Stimulated activated CD4-positive, alpha-beta T cell treated with anti-CD3 and anti-CD28 coated beads, TNF-alpha, amount 100 ng/mL, for 4 hours (primary cell): ENCODE results near the gene CD7.
A peak's percentile ranks its signal among the peaks of the same experiment; 100 is the strongest.

Experiments
- DNase-seq, 3 experiments: peaks; one replicate each; pipeline ENCODE4 v3.0.0-alpha.2; 2020; ENCODE audit warnings: low read depth in 3 of 3

The CD7 gene

DNA sequence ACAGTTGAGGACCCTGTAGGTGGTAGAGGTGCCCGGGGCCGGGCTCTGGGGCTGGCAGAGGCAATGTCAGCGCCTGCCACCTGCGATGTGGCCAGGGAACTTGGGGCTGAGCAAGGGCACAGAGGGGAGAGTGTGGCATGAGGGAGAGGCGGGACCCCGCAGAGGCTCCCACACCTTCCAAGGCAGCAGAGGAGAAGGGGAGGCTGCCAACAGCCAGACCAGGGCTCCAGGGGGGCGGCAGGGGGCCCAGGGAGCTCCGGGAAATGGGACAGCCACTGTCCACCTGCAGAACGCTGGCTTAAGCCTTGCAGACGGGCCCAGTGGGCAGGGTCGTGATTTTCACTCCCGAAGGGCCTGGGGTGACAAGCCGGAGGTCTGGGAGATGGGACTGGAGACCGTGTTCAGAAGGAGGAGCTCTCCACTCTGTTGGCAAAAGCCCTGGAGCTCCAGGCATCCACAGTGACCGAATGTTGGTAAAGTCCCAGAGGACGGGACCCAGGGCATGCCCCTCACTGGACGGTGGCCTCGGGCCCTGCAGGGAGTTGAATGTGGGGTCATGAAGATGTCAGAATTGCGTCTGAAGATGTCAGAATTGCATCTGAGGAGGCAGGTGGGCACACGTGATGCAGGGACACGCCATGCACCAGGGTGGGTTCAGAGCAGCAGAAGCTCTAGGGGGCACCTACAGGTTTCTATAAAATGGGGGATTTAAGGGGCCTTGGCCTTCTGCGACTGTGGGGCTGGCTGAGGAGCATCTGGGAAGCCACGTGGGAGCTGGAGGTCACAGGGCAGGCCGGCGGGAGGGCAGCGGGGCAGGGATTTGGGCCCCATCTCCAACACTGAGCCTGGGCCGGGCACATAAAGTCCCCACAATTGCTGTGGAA lies 18.6 kb downstream of the CD7 start:
- no peak for DNase-seq

DNA sequence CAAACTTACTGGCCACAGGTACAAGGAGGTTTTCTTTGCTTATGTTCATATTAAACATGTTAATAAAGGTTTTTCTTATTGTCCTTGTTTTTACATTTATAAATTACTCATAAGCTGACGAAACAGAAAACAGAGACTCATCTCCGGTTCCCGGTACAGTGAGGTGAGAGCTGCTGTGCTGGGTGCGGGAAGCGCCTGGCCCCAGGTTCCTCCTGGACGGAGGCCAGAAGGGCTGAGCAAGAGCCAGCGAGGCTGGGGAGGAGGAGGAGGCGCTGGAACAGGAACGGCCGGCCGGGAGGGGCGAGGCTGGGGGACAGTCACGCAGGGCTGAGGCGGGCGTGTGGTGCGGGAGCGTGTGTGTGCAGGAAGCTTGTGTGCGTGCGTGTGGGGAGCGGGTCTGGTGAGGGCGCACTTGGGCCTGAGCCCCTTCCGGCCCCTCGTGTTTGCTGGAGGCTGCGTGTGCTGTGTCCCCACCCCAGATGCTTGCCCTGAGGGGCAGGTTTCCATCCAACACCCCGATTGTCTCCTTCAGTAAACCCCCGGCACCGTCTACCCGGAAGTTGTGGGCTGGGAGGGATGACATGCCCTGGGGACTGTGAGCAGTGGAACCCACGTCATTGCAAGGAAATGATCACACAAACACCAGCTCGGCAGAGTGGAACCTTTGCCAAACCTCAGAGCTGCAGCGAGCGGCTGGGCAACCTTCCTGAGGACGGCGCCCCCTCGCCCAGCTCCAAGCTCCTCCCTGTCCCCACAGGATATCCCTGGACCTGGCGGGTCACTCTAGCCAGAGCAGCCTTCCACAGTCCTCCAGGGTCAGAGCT lies 19.5 kb downstream of the CD7 start:
- DNase-seq = peak; percentile 75 to 94 (median 84)

DNA sequence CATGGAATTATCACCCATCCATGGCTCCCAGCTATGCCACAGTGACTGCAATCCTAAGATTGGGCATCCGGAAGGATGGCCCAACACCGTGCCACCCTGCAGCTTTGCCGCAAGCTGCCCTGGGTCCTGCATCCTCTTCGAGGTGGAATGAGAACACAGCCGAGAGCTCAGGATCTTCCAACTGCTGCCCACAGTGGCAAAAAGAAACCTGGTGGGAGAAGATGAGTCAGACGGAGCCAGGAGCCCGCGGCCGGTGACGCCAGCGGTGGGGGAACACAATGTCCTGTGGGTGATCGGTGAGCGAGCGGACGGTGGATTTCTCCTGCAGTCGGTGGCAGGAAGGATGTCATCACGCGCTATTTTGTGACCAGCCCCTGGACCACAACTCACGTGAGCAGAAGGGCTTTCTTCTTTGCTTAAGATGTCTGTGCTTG lies 20.1 kb downstream of the CD7 start:
- peak in 2 of 3 experiments; percentile 56 to 69 for DNase-seq

DNA sequence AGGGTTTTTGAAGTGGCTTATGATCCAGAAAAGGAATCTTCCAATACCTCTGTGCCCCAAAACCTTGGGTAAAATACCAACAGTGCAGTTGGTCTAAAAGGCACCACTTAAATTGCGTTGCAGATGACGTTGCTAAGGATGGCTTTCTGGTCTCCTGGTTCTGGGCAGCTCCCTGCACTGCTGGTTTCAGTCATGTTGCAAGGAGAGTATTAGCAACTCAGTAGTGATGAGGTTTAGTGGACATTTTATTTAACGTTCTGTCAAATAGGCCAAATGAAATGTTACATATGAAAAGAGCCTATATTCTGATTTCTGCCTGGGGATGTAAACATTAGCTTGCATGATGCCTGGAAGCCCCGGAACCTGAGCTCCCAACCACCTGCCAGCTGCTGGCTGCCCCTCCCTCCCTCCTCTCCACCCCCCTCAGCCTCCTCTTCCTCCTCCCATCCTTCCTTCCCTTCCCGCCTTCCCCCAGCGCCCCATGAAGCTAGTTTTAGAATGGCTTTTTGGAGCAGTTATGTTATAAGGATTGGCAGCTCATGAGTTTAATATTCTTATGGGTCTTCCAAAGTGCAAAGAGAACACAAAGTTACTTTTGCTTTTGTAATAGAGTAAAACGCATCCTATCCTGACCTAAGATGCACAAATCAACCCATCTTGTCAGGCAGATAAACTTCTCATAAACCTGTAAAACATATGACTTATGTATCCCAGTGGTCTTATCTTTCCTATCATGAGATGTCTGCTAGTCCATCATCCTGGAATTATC lies 20.7 kb downstream of the CD7 start:
- DNase-seq = no peak

DNA sequence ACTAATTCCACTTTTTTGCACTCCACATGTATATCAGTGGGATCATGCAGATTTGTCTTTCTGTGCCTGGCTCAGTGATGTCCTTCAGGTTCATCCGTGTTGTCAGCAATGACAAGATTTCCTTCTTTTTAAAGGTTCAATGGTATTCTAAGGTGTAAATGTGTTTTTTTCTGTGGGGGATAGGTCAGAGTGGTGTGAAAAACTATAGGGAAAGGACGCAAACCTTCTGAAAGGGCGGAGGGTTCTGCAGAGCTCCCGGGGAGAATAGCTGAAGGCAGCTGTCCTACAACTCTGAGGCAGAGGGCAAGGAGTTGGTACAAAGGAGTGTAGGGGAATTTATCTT lies 22.0 kb downstream of the CD7 start:
- DNase-seq = no peak

DNA sequence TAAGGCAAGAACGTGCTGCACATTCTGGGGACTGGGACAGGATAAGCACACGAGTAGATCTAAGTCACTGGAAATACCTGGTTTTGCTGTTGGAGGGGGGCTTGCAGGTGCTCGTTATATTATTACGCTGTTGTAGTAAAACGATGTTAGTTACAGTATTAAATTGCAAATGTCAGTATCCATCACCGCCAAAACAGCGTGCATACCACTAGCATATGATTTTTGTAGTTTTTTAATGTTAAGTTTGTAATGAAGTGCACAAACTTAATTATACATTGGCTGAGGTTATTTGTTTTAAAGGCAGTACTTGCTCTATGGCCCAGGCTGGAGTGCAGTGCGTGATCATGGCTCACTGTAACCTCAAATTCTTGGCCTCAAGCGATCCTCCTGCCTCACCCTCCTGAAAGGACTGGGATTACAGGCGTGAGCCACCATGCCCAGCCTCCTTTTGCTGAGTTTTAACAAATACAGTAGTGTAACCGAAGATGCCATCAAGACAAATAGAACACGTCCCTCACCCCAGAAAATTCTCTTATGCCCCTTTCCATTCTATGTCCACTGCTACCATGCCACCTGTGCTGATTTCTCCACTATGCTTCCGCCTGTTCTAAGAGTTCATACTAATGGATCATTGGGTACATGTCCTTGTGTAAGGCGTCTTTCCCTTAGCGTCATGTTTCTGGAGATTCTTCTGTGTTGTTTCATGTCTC lies 23.2 kb downstream of the CD7 start:
- DNase-seq = no peak

DNA sequence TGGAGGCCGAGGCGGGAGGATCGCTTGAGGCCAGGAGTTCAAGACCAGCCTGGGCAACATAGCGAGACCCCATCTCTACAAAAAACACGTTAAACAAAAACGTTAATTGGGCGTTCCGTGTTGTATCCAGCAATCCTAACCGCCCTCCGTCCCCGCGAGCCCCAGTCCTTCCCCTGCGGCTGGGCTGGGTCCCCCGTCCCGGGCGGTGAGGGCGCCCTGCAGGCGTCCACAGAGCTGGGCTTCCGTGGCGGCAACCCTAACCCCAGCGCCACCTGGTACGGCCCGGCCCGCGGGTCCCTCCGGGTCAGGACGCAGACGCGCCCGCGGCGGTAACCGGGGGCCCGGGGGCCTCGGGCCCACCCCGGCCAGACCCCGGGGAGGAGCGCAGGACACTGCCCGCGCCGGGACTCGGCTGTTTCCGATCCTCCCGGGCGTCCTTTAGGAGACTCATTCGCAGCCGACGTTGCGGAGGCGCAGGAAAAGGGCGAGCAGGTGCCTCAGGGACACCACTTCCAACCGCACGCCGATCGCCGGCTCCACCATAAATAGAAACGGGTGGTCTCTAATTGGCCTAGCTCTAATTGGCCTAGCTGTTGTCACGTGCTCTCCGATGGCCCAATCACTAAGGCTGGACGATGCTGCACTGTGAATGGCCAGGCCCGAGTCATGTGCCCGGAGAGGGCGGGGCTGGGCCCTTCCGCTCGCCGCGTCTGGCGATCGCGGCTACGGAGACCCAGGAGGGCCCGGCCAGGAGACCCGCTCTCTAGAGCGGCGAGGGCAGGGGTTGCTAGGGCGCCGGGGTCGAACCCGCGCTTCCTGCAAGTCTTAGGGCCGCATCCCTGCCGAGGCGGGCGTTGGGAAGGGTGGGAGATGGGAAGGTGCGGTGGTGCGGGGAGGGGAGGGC lies 24.9 kb downstream of the CD7 start:
- DNase-seq = peak; percentile 78 to 88 (median 84)

DNA sequence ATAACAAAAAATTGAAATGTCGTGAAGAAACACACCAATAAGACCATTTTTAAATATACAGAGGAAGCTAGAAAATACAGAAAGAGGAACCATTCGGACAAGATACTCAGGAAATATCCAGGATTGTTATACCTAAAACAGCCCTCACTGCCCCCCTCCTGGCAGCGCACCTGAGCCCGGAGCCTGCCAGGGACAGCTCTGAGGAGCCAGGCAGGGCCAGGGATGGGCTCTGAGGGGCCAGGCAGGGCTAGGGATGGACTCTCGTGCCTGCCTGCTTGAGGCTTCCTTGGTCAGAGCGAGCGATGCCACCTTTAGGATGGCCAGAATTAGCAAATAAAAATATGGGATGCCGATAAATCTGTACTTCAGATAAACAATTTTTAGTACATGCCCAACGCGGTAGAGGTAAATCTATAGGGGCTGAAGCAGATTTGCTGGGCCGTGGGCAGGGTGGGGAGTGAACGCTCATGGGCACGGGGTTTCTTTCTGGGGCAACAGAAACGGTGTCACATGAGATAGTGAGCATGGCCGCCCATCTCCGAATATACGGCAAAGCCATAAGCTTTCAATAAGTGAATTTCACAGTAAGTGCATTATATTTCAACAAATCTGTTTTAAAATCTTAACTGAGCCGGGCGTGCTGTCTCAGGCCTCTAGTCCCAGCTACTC lies 25.7 kb downstream of the CD7 start:
- DNase-seq = no peak

DNA sequence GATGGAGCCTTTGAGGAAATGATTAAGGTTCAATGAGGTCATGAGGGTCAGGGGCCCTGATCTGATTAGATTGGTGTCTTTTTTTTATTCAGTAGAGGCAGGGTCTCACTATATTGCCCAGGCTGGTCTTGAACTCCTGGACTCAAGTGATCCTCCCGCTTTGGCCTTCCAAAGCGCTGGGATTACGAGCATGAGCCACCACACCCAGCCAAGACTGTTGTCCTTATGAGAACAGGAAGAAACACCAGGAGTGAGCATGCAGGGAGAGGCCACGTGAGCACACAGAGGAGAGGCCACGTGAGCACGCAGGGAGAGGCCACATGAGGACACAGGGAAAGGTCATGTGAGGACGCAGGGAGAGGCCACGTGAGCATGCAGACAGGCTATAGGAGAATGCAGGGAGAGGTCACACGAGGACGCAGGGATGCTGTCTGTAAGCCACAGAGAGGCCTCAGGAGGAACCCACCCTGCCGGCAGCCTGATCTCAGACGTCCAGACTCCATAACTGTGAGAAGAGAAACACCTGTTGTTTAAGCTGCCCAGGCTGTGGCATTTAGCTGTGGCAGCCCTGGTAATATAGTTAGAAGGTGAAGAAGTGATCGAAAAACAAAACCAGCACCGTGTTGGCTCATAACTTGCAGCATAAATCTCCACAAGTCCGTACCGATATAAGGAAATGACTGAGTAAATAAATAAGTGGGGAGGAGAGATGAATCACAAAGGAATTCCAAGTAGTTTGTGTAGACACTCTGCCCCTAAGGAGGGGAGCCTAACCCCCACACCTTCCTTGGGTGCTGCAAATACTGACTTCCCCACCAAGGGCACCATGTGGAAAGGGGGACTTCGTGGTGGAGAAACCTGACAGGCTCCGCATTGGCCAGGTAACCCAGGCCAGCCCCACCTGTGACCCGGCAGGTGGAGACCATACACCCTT lies 29.3 kb downstream of the CD7 start:
- DNase-seq = no peak

DNA sequence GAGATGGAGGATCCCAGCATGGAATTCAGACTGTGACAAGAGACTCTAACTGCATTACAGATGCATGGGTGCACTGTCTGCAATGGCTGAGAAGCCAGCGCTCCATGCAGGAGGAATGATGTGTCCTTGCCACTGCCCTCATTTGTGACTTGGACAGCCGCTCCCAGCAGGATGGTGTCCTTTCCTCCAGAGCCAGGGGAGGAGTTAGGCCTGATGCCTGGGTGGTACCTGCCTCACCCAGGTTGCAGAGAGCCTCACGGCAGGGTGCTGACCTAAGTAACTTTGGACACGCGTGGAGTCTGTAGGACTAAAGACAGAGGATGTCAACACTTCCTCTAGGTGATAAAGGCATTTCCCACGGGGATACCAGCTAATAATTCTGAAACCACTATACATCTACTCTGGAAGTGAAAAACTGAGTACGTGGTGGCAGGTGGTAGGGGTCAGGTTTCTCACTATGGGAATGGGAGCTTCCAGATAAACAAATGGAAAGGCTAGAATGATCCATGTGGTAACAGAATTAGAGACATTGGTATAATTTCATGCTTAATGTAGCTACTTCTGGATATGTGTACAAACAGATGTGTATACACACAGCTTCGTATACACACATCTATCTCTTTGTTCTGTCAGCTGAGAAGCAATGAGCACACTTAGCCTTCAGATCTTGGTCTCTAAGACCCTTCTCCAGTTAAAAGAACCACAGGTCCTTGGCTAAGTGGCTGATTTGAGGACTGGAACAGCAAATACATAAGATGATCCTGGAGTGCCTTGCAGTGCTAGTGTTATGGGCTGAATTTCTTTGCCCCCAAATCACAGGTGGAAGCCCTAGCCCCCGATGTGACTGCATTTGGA lies 30.2 kb downstream of the CD7 start:
- no peak for DNase-seq

DNA sequence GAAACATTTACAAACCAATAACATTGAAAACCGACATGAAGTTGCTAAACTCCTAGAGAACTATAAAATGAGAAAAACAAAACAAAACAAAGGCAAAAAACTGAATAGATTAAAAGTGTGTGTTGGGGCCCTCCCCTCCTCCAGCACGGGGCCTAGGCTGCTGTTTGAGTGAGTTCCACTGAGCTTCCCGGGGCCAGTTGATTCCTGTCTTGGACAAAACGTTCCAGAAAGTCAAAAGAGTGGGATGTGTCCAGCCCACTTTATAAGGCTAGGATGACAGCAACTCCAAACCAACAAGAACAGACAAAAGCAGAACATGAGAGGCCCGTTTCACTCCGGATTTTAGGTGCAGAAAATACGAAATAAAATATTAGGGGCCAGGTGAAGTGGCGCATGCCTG lies 32.3 kb downstream of the CD7 start:
- no peak for DNase-seq

DNA sequence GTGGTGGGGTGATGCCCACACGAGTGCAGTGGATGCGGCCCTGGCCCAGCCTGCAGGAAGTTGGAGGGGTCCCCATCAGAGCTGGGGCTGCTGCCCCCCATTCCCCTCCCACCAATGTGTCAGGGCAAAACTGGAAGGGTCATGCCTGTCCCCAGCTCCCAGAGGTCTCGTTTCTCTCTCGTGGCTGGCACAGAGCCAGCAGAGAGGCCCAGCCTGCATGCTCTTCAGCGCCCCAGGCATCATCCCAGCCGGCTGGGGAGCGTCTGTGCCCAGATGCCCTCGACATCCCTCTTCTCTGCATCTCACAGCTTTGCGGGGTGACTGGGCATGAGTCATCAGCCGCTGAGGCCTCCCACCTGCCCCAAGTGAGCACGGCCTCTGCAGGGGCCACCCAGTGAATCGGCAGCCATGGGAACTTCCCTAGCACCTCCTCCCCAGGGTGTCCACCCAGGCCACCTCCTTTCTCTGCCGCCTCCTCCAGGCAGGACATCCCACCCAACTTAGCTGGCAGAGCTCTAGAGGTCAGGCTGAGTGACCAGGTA lies 34.1 kb downstream of the CD7 start:
- no peak for DNase-seq

DNA sequence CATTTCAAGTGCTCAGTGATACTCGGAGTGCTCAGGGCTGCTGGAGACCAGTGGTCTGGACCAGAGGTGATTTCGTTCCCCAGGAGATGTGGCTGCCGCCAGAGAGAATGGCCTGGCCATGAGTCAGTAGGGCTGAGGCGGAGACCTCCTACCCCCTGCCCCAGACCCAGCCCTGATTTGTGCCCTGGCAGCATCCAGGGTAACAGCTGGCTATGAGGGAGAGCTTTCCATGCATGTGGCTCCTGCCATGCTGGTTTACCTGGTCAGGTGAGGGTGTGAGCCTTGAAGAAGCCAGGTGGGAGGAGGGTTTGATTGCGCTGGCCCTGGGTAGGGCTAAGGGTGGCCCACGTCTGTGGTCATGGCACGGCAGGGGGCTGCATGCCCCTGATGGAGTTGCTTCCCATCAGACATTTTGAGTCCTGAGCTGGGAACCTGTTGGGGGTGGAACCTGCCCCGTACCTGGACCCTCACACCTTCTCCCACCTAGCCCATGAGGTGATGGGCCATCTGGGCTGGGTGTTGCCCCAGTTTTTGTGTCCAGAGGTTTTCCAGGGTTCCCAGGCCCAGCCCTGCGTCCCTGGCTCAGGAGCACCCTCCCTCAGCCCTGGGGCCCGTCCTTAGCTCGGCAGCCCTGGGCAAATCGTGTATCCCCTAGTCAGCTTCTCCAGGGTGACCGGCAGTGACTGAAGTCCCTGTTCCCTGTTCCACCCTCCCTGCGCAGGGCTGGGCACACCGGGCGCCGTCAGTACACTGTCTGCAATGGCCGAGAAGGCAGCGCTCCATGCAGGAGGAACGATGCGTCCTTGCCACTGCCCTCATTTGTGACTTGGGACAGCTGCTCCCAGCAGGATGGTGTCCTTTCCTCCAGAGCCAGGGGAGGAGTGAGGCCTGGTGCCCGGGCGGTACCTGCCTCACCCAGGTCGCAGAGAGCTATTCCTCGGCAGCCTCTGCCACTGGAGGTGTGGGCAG lies 34.9 kb downstream of the CD7 start:
- no peak for DNase-seq

DNA sequence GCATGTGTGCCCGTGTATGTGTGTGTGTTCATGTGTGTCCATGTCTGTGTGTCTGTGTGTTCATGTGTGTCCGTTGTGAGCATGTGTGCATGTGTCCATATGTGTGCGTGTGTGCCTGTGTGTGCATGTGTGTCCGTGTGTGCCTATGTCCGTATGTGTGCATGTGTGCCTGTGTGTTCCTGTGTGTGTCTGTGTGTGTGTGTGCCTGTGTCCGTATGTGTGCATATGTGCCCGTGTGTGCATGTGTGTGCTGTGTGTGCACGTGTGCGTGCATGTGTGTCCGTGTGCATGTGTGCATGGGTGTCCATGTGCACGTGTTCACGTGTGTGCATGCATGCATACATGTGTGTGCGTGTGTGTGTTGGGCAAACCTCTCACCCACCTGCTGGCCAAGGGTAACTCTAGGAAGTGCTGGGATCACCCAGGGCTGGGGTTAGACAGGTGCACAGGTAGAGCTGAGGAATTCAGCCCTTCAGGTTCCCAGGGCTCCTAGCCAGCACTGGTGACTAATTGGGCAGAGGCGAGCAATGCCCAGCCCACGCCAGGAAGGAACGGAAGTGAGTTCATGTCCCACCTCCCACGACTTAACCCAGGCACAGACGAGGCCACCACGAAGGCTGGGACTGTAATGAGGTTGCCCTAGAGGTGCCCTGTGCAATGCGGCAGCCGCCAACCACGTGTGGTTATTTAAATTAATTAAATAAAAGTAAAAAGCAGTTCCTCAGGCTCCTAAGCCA lies 35.7 kb downstream of the CD7 start:
- DNase-seq = no peak

DNA sequence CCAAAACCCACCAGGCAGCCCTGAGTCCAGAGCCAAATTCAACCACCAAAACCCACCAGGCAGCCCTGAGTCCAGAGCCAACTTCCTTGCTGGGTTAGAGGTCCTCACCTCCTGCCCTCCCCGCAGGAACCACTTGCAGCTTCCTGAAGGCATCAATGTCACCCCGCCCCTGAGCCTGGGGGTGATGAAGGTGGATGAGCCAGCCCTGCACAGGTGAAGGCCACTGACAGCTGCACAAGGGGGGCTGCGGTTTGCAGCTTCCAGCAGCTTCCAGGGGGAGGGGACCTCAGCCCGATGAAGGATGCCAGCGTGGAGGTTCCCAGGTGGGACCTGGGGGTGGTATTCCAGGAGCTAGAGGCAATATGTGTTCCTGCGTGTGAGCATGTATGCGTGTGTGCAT lies 36.3 kb downstream of the CD7 start:
- DNase-seq = no peak

DNA sequence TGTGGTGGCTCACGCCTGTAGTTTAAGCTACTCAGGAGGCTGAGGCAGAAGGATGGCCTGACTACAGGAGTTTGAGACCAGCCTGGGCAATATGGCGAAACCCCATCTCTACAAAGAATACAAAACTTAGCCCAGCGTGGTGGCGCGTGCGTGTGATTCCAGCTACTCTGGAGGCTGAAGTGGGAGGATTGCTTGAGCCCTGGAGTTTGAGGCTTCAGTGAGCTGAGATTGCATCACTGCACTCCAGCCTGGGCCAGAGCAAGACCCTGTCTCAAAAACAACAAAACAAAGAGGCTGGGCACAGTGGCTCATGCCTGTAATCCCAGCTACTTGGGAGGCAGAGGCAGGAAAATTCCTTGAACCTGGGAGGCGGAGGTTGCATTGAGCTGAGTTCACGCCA lies 36.9 kb downstream of the CD7 start:
- no peak for DNase-seq
